Measurements from ENCODE around the gene PGGHG.
"Not testable (repeated sequence)": the region's sequence is repeated elsewhere in the genome, so short reads cannot be mapped to it uniquely, and the experiment has no call there.

DNA sequence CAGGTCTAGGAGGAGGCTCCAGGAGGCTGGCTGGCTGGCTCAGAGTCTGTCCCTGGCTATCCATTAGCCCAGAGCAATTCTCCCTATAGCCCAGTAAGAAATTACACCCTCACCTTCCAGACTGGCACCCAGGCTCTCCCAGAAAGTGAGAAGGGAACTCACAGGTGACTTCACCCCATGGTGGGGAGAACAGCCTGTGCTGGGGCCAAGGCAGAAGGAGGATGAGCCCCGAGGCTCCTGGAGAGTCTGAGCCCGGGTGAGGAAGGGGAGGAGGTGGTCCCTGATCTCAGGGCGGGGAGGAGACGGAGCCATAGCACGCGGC, 25.6 kb downstream of the PGGHG start:
- TF ChIP-seq POLR2A (IDR thresholded peaks at IDR 0.05); CTCF (IDR thresholded peaks at IDR 0.05 in 8 of 11, conservative IDR thresholded peaks at IDR 0.05 in 3 of 11); POLR2AphosphoS5 (IDR thresholded peaks at IDR 0.05): not testable (repeated sequence)

Data from spleen (tissue), 7 donors.